Suprapubic skin (tissue), 4 donors: ENCODE measurements around the gene RNF167. TPM values are rescaled to one million over a fixed set of nuclear protein-coding genes. Genes with fewer than 3 reads are reported as not detected.

ENCODE experiments used
- DNase-seq, 2 donors: peaks; one replicate each; pipeline ENCODE4 v3.0.0-alpha.2; 2019; ENCODE audit warnings: low spot score in 2 of 2
- H3K27ac ChIP-seq: fragments of 200-600 bp; sonication (generic); one replicate; pipeline ENCODE4 v1.5.1; 2019
- H3K27me3 ChIP-seq: fragments of 200-600 bp; sonication (generic); one replicate; pipeline ENCODE4 v1.5.1; 2019
- H3K36me3 ChIP-seq: fragments of 200-600 bp; sonication (generic); one replicate; pipeline ENCODE4 v1.5.1; 2019
- H3K4me1 ChIP-seq: fragments of 200-600 bp; sonication (generic); one replicate; pipeline ENCODE4 v1.5.1; 2019
- H3K4me3 ChIP-seq: fragments of 200-600 bp; sonication (generic); one replicate; pipeline ENCODE4 v1.5.1; 2019; ENCODE audit warnings: mild to moderate bottlenecking
- H3K9me3 ChIP-seq: fragments of 200-600 bp; sonication (generic); one replicate; pipeline ENCODE4 v1.5.1; 2019
- CTCF ChIP-seq, 2 donors: fragments of 200-600 bp in 1 of 2; fragments of 450-650 bp in 1 of 2; sonication (generic) in 1 of 2; IDR thresholded peaks; one replicate each; pipeline ENCODE4 v1.5.1; 2016 to 2019; ENCODE audit warnings: antibody characterized with exemption in 2 of 2, mild to moderate bottlenecking in 1 of 2, moderate library complexity in 1 of 2
- EP300 ChIP-seq: sonication (generic); formaldehyde crosslinking; IDR thresholded peaks from one replicate; pipeline ENCODE4 v1.6.1; 2017; ENCODE audit warnings: antibody characterized with exemption
- POLR2A ChIP-seq, 2 donors: fragments of 450-650 bp; IDR thresholded peaks; one replicate each; pipeline ENCODE4 v1.6.1; 2017; ENCODE audit warnings: antibody characterized with exemption in 2 of 2, mild to moderate bottlenecking in 2 of 2, moderate library complexity in 2 of 2
- POLR2AphosphoS5 ChIP-seq, 3 donors: sonication (generic); formaldehyde crosslinking; IDR thresholded peaks; one replicate each; pipeline ENCODE4 v1.6.1; 2017; ENCODE audit warnings: antibody characterized with exemption in 3 of 3
- WGBS: methylation state at CpG from one replicate; pipeline ENCODE4 v1.1.5; 2018; 5-methylcytosine and 5-hydroxymethylcytosine counted together
- total RNA-seq, 4 donors: library from RNA; depleted of rRNA; stranded (reverse); fragments of >200 nt; gene quantifications; one replicate each; pipeline ENCODE4 v1.1.0, GENCODE V29; 2016

RNF167 gene
- total RNA-seq: 100 to 1,000 TPM in 2 of 4 donors, 10 to 100 TPM in 2; 74.1 to 118 (median 99.4) TPM

DNA sequence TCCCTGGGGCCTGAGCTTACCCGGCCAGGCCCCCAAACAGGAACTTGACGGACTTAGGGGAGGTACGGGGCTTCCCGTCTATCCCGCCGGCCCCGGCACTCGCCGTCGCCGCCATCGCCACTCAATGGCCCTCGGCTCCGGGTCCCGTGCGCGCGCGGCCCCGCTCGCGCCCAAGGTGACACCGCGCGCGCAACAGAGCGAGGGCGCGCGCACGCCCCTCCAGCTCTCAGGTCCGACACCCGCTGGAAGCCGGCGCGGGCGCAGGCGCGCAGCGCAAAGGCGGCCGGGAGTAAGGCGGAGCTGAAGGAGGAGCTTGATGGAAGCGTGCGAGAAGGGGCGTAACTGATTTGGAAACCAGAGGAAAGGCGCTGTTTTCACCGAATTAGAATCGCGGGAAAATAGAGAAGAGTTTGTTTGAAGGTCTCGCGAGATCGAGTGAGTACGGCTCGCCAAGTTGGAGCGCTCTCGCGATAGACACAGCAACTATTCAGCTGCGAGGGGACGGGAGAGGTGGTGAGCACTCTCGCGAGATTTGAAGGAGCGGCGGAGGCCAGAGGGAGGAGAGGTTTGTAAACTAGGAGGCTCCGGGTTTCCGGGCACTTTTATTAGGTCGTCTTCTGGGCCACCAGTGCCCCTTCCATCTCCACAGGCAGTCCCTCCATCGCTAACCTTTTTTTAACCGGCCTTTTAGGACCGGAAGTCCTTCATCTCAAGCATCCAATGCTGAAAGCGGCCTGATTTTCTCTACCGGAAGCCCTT lies at the start of gene RNF167, which contains the start of gene SLC25A11:
Gene RNF167, plus strand, starts transcription at position 473 of the 759 bp plus-strand sequence. CDS start 642 bp downstream, outside the sequence.
Gene SLC25A11, minus strand, starts transcription at position 251 of the 759 bp plus-strand sequence. Its CDS starts 136 bp downstream, at position 115.
- no peaks in the 10 kb centered on the region for H3K9me3 ChIP-seq
- peaks cover 54% of the 10 kb centered on the region for H3K36me3 ChIP-seq
- peak within 1 kb of the TSS; percentile 96 for H3K27ac ChIP-seq
- H3K4me1 ChIP-seq: peaks cover 56% of the 10 kb centered on the region
- no peaks in the 10 kb centered on the region for H3K27me3 ChIP-seq
- TF ChIP-seq POLR2A (IDR thresholded peaks at IDR 0.05): peak in 1 of 2 donors; percentile 56
- peak in 2 of 3 donors; percentile 6 to 67 for TF ChIP-seq POLR2AphosphoS5 (IDR thresholded peaks at IDR 0.05)
- no peak for TF ChIP-seq EP300
- no peak for TF ChIP-seq CTCF (IDR thresholded peaks at IDR 0.05)
- peak; percentile 98 to 99 for DNase-seq
- WGBS: under 1% methylated on average over 39 of the region's 72 CpGs
- H3K4me3 ChIP-seq: peak within 1 kb of the TSS; percentile 68

DNA sequence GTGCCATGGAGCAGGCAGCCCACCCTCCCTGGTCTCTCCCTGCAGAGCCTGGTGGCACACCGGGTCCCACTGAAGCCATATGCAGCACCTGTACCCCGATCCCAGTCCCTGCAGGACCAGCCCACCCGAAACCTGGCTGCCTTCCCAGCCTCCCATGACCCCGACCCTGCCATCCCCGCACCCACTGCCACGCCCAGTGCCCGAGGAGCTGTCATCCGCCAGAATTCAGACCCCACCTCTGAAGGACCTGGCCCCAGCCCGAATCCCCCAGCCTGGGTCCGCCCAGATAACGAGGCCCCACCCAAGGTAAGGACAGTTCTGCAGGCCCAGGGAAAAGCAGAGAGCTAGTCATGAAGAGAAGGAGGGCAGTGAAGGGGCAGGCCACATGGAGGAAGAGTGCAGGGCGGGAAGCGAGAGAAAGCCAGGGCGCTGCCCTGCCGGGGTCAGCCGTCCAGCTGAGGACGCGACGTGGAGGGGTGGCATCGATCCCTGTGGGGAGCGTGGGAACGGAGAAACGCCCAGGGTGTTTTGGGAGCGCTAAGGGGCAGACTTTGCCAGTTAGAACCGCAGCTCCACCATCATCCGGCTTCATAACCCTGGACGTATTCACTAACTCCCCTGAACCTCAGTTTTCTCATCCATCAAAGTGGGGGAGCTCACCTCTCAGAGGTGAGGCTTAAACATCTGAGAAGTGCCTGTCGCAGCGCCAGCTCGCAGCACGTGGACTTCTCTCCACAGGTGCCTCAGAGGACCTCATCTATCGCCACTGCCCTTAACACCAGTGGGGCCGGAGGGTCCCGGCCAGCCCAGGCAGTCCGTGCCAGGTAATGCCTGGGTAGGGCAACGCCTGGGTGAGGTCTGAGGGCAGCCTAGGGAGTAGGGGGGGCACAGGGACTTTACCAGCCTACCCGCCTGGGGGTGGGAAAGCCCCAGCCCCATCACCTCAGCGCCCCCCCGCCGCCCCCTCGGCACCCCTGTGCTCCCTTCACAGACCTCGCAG lies 48.4 kb upstream of the RNF167 start:
- H3K4me3 ChIP-seq: no peak overlapping the region
- H3K27me3 ChIP-seq: no peaks in the 10 kb centered on the region
- WGBS: 68% methylated on average over 16 of the region's 42 CpGs
- H3K36me3 ChIP-seq: peaks cover 92% of the 10 kb centered on the region
- TF ChIP-seq CTCF (IDR thresholded peaks at IDR 0.05) (no peak), POLR2AphosphoS5 (IDR thresholded peaks at IDR 0.05) (no peak), EP300 (no peak)
- no peak overlapping the region for H3K27ac ChIP-seq
- H3K9me3 ChIP-seq: no peaks in the 10 kb centered on the region
- H3K4me1 ChIP-seq: no peaks in the 10 kb centered on the region
- DNase-seq: peak in 1 of 2 donors; percentile 66

GRCh38 chr17:4892499-4893221 lies 47.4 kb upstream of the RNF167 start:
- no peaks in the 10 kb centered on the region for H3K4me1 ChIP-seq
- DNase-seq: no peak
- no peaks in the 10 kb centered on the region for H3K9me3 ChIP-seq
- no peaks in the 10 kb centered on the region for H3K27me3 ChIP-seq
- TF ChIP-seq POLR2A (IDR thresholded peaks at IDR 0.05) (no peak), CTCF (IDR thresholded peaks at IDR 0.05) (no peak), POLR2AphosphoS5 (IDR thresholded peaks at IDR 0.05) (no peak), EP300 (no peak)
- H3K36me3 ChIP-seq: peaks cover 89% of the 10 kb centered on the region
- no peak overlapping the region for H3K27ac ChIP-seq
- no peak overlapping the region for H3K4me3 ChIP-seq
- 86% methylated on average over 9 of the region's 23 CpGs for WGBS

GRCh38 chr17:4893272-4893671 lies 46.8 kb upstream of the RNF167 start:
- no peaks in the 10 kb centered on the region for H3K27me3 ChIP-seq
- 92% methylated on average over 18 of the region's 18 CpGs for WGBS
- DNase-seq: no peak

More at GRCh38 chr17:4893272-4893671, 46.8 kb upstream of the RNF167 start:
- H3K9me3 ChIP-seq: no peaks in the 10 kb centered on the region
- H3K4me3 ChIP-seq: no peak overlapping the region
- H3K27ac ChIP-seq: no peak overlapping the region
- peaks cover 3% of the 10 kb centered on the region for H3K4me1 ChIP-seq
- TF ChIP-seq POLR2AphosphoS5 (IDR thresholded peaks at IDR 0.05) (no peak), EP300 (no peak), CTCF (IDR thresholded peaks at IDR 0.05) (no peak), POLR2A (IDR thresholded peaks at IDR 0.05) (no peak)
- H3K36me3 ChIP-seq: peaks cover 83% of the 10 kb centered on the region
